NCI-H526 treated with DMSO at 0.1 percent for 48 hours (cell line): ENCODE data around the gene PRCP.
"Not testable (repeated sequence)": the region's sequence is repeated elsewhere in the genome, so short reads cannot be mapped to it uniquely, and the experiment has no call there.

Source experiments
- DNase-seq: peaks from one replicate; lab custom pipeline; 2025; lab: John Stamatoyannopoulos, UW

PRCP gene

DNA sequence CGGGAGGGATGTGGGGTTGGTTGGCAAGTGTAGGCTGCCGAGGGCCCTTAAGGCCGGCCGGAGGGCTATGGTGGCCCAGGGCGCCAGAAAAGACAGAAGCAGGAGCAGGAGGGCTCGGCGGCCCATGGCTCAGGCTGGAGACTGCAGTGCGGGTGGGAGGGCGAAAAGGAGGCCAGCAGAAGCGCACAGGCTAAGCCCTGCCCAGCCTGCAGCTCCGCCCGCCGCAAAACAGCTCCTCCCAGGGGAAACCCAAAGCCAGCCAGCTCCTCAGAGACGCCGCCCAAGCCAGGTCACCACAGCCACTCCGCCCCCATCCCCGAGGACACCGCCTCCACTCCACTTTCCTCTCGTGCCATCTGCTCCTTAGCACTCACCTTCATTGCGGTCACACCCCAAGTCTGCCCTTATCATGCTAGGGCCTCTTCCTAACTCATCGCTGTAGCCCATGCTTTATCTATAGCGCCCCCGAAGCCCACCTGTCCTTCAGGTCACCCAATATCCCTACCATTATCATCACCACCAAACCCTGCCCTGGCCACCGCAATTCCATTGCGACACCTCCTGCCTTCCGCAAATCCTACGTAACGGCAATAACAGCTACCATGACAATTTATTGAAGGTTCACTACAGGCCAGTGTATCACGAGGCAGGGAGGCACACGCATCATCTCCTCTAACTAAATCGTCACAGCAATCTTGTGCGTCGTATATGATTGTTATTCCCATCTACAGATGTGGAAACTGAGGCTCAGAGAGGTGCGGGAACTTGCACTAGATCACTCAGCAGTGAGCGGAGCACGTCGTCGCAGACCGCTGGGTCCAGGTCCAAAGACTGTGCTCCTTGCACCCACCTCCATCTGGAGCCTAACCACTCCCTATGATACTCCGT, at the start of gene PRCP:
TSS of gene PRCP (minus strand) at position 154 of the 888 bp plus-strand sequence. CDS start at position 126, 28 bp downstream.
- peak; percentile 94 for DNase-seq

DNA sequence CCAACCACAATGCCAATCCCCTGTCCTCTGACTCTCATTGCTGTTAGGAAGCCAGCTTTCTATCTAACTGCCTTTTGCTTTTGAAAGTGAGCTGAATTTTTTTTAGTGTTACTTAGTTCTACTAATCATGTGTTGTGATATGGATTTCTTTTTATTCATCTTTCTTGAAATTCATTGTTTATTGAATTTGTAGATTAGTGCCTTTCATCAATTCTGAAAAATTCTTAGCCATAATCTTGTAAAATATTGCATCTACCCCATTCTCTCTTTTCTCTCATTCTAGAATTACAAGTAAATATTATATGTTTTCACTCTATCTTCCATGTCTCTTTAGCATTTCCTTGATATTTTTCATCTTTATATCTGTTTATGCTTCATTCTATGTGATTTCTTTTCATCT, 49.1 kb upstream of the PRCP start:
- no peak for DNase-seq

GRCh38 chr11:82945682-82946081, 45.5 kb upstream of the PRCP start:
- no peak for DNase-seq

GRCh38 chr11:82945041-82945440, 44.8 kb upstream of the PRCP start:
- DNase-seq: not testable (repeated sequence)

GRCh38 chr11:82944198-82944597, 44.0 kb upstream of the PRCP start:
- DNase-seq: no peak

GRCh38 chr11:82943430-82943829, 43.2 kb upstream of the PRCP start:
- not testable (repeated sequence) for DNase-seq

GRCh38 chr11:82942376-82942775, 42.1 kb upstream of the PRCP start:
- no peak for DNase-seq

DNA sequence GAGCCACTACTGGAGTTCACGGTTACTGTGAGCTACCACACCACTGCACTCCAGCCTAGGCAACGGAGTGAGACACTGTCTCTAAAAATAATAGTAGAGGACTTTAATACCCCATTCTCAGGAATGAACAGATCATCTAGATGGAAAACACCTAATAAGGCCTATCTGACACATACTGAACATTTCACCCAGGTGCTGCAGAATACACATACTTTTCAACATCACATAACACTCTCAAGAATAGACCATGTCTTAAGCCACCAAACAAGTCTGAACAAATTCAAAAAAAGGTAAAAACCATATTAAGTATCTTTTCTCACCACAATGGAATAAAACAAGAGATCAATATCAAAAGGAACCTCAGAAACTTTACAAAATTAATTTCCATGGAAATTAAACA, 39.2 kb upstream of the PRCP start:
- DNase-seq: no peak

DNA sequence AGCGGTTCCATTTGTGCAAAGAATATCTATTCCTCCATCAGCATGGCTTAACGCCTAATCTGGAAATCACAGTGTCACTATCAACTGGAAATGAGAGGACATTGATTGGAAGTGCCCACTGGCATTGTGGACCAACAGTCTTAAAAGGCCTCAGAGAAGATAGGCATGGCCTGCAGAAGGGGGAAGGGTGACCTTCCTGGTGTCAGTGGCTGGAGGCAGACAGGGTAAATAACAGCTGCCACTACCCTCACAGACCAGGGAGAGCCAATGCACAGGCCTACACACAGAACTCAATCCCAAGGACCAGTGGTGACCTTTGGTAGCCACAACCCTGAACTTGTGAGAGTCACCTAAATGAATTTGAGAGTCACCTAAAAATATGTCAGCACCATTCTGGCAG, 37.3 kb upstream of the PRCP start:
- DNase-seq: no peak

DNA sequence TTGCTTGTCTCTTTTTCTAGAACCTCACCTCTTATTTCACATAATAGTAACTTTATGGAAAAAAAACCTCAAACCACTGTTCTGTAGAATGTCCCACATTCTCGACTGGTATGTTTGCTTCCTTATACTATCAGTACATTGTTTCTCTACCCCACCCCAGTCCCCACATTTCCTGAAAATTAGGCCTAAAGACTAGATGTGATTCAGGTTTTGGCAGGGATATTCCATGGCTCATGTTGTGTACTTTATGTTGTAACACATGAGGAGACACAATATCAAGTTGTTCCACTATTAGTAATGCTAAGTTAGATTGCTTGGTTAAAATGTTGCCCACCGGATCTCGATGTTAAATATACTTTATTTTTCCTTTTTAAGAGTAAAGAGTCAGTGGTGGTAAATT, 36.0 kb upstream of the PRCP start:
- no peak for DNase-seq

GRCh38 chr11:82932564-82932963, 32.3 kb upstream of the PRCP start:
- no peak for DNase-seq

- DNase-seq: no peak
These were observed 30.5 kb upstream of the PRCP start for GRCh38 chr11:82930734-82931133.

- DNase-seq: no peak
These were observed 30.0 kb upstream of the PRCP start for GRCh38 chr11:82930229-82930628.

DNA sequence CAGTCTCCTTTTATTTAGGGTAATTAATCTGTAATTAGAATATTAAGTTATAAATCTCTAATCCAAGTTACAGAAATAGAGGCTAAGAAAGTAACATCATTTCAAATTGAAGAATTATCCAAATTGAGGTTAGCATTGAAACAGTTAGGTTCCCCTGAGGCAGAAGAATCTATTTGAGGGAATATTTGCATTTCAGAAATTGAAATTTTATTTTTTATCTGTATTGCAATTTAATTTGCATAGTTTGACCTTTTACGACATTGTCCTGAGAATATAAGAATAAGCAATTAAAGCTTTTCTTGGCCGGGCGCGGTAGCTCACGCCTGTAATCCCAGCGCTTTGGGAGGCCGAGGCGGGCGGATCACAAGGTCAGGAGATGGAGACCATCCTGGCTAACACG, 28.9 kb upstream of the PRCP start:
- DNase-seq: no peak

DNA sequence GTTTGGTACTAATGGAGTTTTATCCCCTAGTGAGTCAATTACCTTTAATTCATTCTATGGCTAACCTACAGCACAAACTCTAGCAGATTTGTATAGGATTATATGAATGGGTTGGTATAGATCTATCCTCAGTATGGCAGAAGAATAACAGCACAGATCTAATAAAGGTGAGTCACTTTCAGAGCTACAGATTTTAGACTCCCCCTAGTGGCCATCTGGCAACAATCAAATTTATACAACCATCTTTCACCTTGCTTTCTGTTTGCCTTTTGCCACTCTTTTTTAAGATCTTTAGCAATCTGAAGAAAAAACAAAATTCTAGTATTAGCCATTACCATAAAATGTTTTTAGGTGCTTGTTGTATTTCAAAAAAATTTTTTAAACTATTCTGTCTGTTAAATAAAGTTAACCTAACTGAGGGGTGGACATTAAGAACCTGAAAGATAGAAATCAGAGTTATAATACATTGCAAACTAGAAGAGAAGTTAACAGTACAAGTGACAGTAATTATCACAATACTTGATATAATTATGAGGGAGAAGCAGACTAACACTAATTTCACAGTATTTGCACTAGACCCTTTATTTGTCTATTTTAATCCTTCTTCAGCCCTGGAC, 27.1 kb upstream of the PRCP start:
- peak; percentile 28 for DNase-seq

DNA sequence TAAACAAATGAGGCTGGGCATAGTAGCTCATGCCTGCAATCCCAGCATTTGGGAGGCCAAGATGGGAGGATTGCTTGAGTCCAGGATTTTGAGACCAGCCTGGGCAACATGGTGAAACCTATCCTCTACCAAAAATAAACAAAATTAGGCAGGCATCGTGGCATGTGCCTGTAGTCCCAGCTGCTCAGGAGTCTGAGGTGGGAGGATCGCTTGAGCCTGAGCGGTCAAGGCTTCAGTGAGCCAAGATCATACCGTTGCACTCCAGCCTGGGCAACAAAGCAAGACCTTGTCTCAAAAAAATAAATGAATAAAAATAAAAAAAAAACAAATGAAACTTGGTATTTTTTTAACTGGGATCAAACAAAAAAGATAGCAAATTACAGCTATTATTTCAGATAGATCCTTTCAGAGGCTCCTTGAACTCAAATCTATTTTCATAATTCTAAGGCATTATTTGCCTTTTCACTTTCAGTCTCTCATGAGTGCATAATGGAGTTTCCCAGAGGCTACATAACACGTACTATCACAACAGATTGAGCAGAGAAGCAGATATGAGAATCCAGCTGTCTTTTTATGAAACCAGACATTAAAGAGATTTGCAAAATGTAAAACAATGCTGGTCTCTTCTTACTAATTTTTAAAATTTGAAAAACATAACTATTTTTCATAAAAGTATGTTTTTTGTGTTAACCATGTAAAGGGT, 24.4 kb upstream of the PRCP start:
- DNase-seq: no peak

- DNase-seq: not testable (repeated sequence)
These were observed 22.4 kb upstream of the PRCP start for GRCh38 chr11:82922396-82923173.

- not testable (repeated sequence) for DNase-seq
These were observed 20.0 kb upstream of the PRCP start for GRCh38 chr11:82920227-82920626.

GRCh38 chr11:82919786-82920185, 19.6 kb upstream of the PRCP start:
- DNase-seq: not testable (repeated sequence)

GRCh38 chr11:82909015-82909640, 8.9 kb upstream of the PRCP start:
- no peak for DNase-seq

- no peak for DNase-seq
These were observed 8.1 kb upstream of the PRCP start for GRCh38 chr11:82908311-82908710.

GRCh38 chr11:82907371-82907770, 7.1 kb upstream of the PRCP start:
- DNase-seq: no peak
